ENCODE data around the gene SSC5D.

The SSC5D gene

DNA sequence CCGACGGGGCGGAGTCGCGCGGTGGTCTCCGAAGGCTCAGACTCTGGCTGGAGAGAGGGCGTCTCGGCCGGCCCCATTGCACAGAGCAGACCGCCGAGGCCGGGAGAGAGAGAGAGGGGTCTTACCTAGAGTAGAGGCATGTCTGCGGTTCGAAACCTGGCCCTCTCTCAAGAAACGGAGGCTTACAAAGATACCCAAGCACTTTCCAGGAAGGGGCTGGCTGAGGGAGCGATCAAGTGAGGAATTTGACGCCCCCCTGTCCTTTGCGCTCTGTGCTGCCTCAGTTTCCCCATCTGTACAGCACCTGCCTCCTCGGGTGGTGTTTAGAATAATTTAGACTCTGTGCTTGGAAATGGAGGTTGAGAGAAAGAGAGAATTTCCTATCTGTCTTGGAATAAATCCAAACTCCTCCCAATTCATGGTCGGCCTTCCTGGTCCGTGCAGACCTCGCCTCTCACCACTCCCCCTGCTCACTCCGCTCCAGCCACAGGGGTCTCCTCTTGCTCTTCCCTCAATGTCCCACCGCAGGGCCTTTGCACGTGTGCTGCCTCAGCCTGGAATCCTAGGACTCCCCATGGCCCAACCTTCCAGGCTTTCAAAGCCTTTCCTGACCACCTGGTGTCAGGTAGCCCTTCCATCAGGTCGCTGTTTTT is 26.1 kb upstream of the SSC5D start:
- H3K27me3 ChIP-seq (ENCODE audit: insufficient read depth, low read length, poor library complexity, severe bottlenecking): peaks cover 3% of the 10 kb centered on the region
- H3K9me2 ChIP-seq (replicated peaks; ENCODE audit: low read depth, low read length): no peaks in the 10 kb centered on the region
- H3K4me2 ChIP-seq (ENCODE audit: low read depth, low read length, poor library complexity, severe bottlenecking): peak overlapping the region; percentile 81
- TF ChIP-seq, protein P1, sequence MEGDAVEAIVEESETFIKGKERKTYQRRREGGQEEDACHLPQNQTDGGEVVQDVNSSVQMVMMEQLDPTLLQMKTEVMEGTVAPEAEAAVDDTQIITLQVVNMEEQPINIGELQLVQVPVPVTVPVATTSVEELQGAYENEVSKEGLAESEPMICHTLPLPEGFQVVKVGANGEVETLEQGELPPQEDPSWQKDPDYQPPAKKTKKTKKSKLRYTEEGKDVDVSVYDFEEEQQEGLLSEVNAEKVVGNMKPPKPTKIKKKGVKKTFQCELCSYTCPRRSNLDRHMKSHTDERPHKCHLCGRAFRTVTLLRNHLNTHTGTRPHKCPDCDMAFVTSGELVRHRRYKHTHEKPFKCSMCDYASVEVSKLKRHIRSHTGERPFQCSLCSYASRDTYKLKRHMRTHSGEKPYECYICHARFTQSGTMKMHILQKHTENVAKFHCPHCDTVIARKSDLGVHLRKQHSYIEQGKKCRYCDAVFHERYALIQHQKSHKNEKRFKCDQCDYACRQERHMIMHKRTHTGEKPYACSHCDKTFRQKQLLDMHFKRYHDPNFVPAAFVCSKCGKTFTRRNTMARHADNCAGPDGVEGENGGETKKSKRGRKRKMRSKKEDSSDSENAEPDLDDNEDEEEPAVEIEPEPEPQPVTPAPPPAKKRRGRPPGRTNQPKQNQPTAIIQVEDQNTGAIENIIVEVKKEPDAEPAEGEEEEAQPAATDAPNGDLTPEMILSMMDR (conservative IDR thresholded peaks at IDR 0.05; ENCODE audit: low read length): no peak
- no peak for TF ChIP-seq EZH2phosphoT487 (IDR thresholded peaks at IDR 0.05; ENCODE audit: borderline replicate concordance)
- H3K36me3 ChIP-seq (ENCODE audit: insufficient read depth, low read length): no peaks in the 10 kb centered on the region
- peaks cover 33% of the 10 kb centered on the region for H3K4me1 ChIP-seq (ENCODE audit: insufficient read depth, low read length, poor library complexity, severe bottlenecking)
- H2AFZ ChIP-seq (ENCODE audit: low read length): peak overlapping the region; percentile 57; the same call in 1 of the 2 replicates
- H4K20me1 ChIP-seq (ENCODE audit: insufficient read depth, low read length, poor library complexity, severe bottlenecking): peaks cover 13% of the 10 kb centered on the region
- H3K9me3 ChIP-seq (ENCODE audit: insufficient read depth, low read depth, low read length): no peaks in the 10 kb centered on the region
- peak overlapping the region; percentile 76 for H3K4me3 ChIP-seq (ENCODE audit: low read length, poor library complexity, severe bottlenecking)
- 0 out of 2 replicates have a peak, but pooled peaks cover 3% of the 10 kb centered on the region for H3F3A ChIP-seq (ENCODE audit: low read depth)
- H3K9ac ChIP-seq (ENCODE audit: low read depth, low read length, poor library complexity, severe bottlenecking): peak overlapping the region; percentile 71
- H3K79me2 ChIP-seq (ENCODE audit: insufficient read depth, low read length): peaks cover 19% of the 10 kb centered on the region

DNA sequence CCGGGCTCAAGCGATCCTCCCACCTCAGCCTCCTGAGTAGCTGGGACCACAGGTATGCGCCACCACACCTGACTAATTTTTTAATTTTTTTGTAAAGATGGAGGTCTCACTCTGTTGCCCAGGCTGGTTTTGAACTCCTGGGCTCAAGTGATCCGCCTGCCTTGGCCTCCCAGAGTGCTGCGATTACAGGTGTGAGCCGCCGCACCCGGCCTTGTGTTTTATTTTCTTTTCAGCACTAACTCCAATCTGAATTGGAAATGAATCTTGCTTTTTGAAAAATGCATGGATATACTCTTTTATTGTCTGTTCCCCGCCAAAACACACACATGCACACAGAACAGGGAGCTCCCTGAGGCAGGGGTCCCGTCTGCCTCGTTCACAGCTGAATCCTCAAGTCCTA is 25.5 kb upstream of the SSC5D start:
- Histone ChIP-seq H3K9me3 (ENCODE audit: insufficient read depth, low read depth, low read length) (no peaks in the 10 kb centered on the region), H3K4me2 (ENCODE audit: low read depth, low read length, poor library complexity, severe bottlenecking) (peak overlapping the region; percentile 81), H3K27me3 (ENCODE audit: insufficient read depth, low read length, poor library complexity, severe bottlenecking) (peaks cover 3% of the 10 kb centered on the region), H2AFZ (ENCODE audit: low read length) (no peak overlapping the region), H4K20me1 (ENCODE audit: insufficient read depth, low read length, poor library complexity, severe bottlenecking) (peaks cover 13% of the 10 kb centered on the region), H3K36me3 (ENCODE audit: insufficient read depth, low read length) (no peaks in the 10 kb centered on the region), H3K79me2 (ENCODE audit: insufficient read depth, low read length) (peaks cover 19% of the 10 kb centered on the region), H3K9ac (ENCODE audit: low read depth, low read length, poor library complexity, severe bottlenecking) (peak overlapping the region; percentile 45), H3K4me1 (ENCODE audit: insufficient read depth, low read length, poor library complexity, severe bottlenecking) (peaks cover 33% of the 10 kb centered on the region), H3K9me2 (replicated peaks; ENCODE audit: low read depth, low read length) (no peaks in the 10 kb centered on the region), H3K4me3 (ENCODE audit: low read length, poor library complexity, severe bottlenecking) (peak overlapping the region; percentile 76), H3F3A (ENCODE audit: low read depth) (0 out of 2 replicates have a peak, but pooled peaks cover 3% of the 10 kb centered on the region)
- TF ChIP-seq, protein P1 (conservative IDR thresholded peaks at IDR 0.05; ENCODE audit: low read length): no peak
- no peak for TF ChIP-seq EZH2phosphoT487 (IDR thresholded peaks at IDR 0.05; ENCODE audit: borderline replicate concordance)

DNA sequence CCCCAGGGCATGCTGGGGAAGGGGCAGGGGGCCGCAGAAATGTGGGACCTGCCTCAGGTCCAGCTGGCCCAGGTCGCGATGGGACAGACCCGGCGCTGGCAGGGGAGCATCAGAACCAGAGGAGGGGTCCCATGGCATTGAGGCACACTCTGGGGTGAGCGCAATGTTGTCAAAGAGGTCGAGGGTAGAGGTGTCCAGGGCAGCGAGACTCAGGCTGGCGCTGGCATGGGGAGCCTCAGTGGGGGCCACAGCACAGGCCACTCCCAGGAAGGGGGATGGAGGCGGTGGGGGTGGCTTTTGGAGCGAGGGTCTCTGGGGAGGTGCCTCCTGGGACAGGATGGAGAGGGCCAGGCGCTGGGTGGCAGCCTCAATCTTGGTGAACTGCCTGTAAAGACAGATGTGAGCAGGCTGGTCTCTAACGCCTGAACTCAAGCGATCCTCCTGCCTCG is 24.6 kb upstream of the SSC5D start:
- Histone ChIP-seq H3K9me2 (replicated peaks; ENCODE audit: low read depth, low read length) (no peaks in the 10 kb centered on the region), H3K9ac (ENCODE audit: low read depth, low read length, poor library complexity, severe bottlenecking) (no peak overlapping the region), H4K20me1 (ENCODE audit: insufficient read depth, low read length, poor library complexity, severe bottlenecking) (peaks cover 13% of the 10 kb centered on the region), H2AFZ (ENCODE audit: low read length) (no peak overlapping the region), H3K9me3 (ENCODE audit: insufficient read depth, low read depth, low read length) (no peaks in the 10 kb centered on the region), H3K27me3 (ENCODE audit: insufficient read depth, low read length, poor library complexity, severe bottlenecking) (peaks cover 3% of the 10 kb centered on the region), H3K36me3 (ENCODE audit: insufficient read depth, low read length) (no peaks in the 10 kb centered on the region), H3K79me2 (ENCODE audit: insufficient read depth, low read length) (peaks cover 19% of the 10 kb centered on the region), H3K4me3 (ENCODE audit: low read length, poor library complexity, severe bottlenecking) (no peak overlapping the region), H3K4me1 (ENCODE audit: insufficient read depth, low read length, poor library complexity, severe bottlenecking) (peaks cover 28% of the 10 kb centered on the region), H3K4me2 (ENCODE audit: low read depth, low read length, poor library complexity, severe bottlenecking) (no peak overlapping the region), H3F3A (ENCODE audit: low read depth) (0 out of 2 replicates have a peak, but pooled peaks cover 3% of the 10 kb centered on the region)
- TF ChIP-seq EZH2phosphoT487 (IDR thresholded peaks at IDR 0.05; ENCODE audit: borderline replicate concordance): no peak
- TF ChIP-seq, protein P1 (conservative IDR thresholded peaks at IDR 0.05; ENCODE audit: low read length): no peak

All from Loucy (cell line).